Suprapubic skin (tissue), 4 donors: ENCODE data around the gene ALCAM. TPM values are rescaled to one million over a fixed set of nuclear protein-coding genes. Genes with fewer than 3 reads are reported as not detected.

Source experiments
- DNase-seq, 2 donors: peaks; one replicate each; pipeline ENCODE4 v3.0.0-alpha.2; 2019; ENCODE audit warnings: low spot score in 2 of 2
- H3K27ac ChIP-seq: fragments of 200-600 bp; sonication (generic); one replicate; pipeline ENCODE4 v1.5.1; 2019
- H3K27me3 ChIP-seq: fragments of 200-600 bp; sonication (generic); one replicate; pipeline ENCODE4 v1.5.1; 2019
- H3K36me3 ChIP-seq: fragments of 200-600 bp; sonication (generic); one replicate; pipeline ENCODE4 v1.5.1; 2019
- H3K4me1 ChIP-seq: fragments of 200-600 bp; sonication (generic); one replicate; pipeline ENCODE4 v1.5.1; 2019
- H3K4me3 ChIP-seq: fragments of 200-600 bp; sonication (generic); one replicate; pipeline ENCODE4 v1.5.1; 2019; ENCODE audit warnings: mild to moderate bottlenecking
- H3K9me3 ChIP-seq: fragments of 200-600 bp; sonication (generic); one replicate; pipeline ENCODE4 v1.5.1; 2019
- CTCF ChIP-seq, 2 donors: fragments of 200-600 bp in 1 of 2; fragments of 450-650 bp in 1 of 2; sonication (generic) in 1 of 2; IDR thresholded peaks; one replicate each; pipeline ENCODE4 v1.5.1; 2016 to 2019; ENCODE audit warnings: antibody characterized with exemption in 2 of 2, mild to moderate bottlenecking in 1 of 2, moderate library complexity in 1 of 2
- EP300 ChIP-seq: sonication (generic); formaldehyde crosslinking; IDR thresholded peaks from one replicate; pipeline ENCODE4 v1.6.1; 2017; ENCODE audit warnings: antibody characterized with exemption
- POLR2A ChIP-seq, 2 donors: fragments of 450-650 bp; IDR thresholded peaks; one replicate each; pipeline ENCODE4 v1.6.1; 2017; ENCODE audit warnings: antibody characterized with exemption in 2 of 2, mild to moderate bottlenecking in 2 of 2, moderate library complexity in 2 of 2
- POLR2AphosphoS5 ChIP-seq, 3 donors: sonication (generic); formaldehyde crosslinking; IDR thresholded peaks; one replicate each; pipeline ENCODE4 v1.6.1; 2017; ENCODE audit warnings: antibody characterized with exemption in 3 of 3
- WGBS: methylation state at CpG from one replicate; pipeline ENCODE4 v1.1.5; 2018; 5-methylcytosine and 5-hydroxymethylcytosine counted together
- total RNA-seq, 4 donors: library from RNA; depleted of rRNA; stranded (reverse); fragments of >200 nt; gene quantifications; one replicate each; pipeline ENCODE4 v1.1.0, GENCODE V29; 2016

The ALCAM gene
- total RNA-seq, 4 donors from 2014 or later, result 27.6 to 65.5 (median 42.1) TPM

GRCh38 chr3:105425153-105425502 is 58.4 kb downstream of the ALCAM start:
- Histone ChIP-seq H3K4me3 (no peak overlapping the region), H3K36me3 (no peaks in the 10 kb centered on the region), H3K9me3 (no peaks in the 10 kb centered on the region), H3K27ac (no peak overlapping the region), H3K27me3 (no peaks in the 10 kb centered on the region), H3K4me1 (no peaks in the 10 kb centered on the region)
- no peak for DNase-seq
- TF ChIP-seq CTCF (IDR thresholded peaks at IDR 0.05) (no peak), POLR2A (IDR thresholded peaks at IDR 0.05) (no peak), POLR2AphosphoS5 (IDR thresholded peaks at IDR 0.05) (no peak), EP300 (no peak)
- 85% methylated on average over 4 of the region's 4 CpGs for WGBS

- Histone ChIP-seq H3K4me3 (no peak overlapping the region), H3K9me3 (no peaks in the 10 kb centered on the region), H3K36me3 (no peaks in the 10 kb centered on the region), H3K4me1 (no peaks in the 10 kb centered on the region), H3K27ac (no peak overlapping the region), H3K27me3 (no peaks in the 10 kb centered on the region)
- WGBS, result 97% methylated on average over 1 of the region's 1 CpG
- DNase-seq, result no peak
- TF ChIP-seq EP300 (no peak), CTCF (IDR thresholded peaks at IDR 0.05) (no peak), POLR2AphosphoS5 (IDR thresholded peaks at IDR 0.05) (no peak), POLR2A (IDR thresholded peaks at IDR 0.05) (no peak)
Measured at GRCh38 chr3:105427332-105427731, 60.6 kb downstream of the ALCAM start.

- Histone ChIP-seq H3K27ac (no peak overlapping the region), H3K4me1 (no peaks in the 10 kb centered on the region), H3K4me3 (no peak overlapping the region), H3K9me3 (no peaks in the 10 kb centered on the region), H3K36me3 (no peaks in the 10 kb centered on the region), H3K27me3 (no peaks in the 10 kb centered on the region)
- no peak for DNase-seq
- TF ChIP-seq CTCF (IDR thresholded peaks at IDR 0.05), result no peak
- no peak for TF ChIP-seq POLR2AphosphoS5 (IDR thresholded peaks at IDR 0.05)
- no peak for TF ChIP-seq EP300
- no peak for TF ChIP-seq POLR2A (IDR thresholded peaks at IDR 0.05)
Measured at GRCh38 chr3:105429034-105429762, 62.5 kb downstream of the ALCAM start.

- DNase-seq, result no peak
- 82% methylated on average over 2 of the region's 2 CpGs for WGBS
- no peaks in the 10 kb centered on the region for H3K4me1 ChIP-seq
- no peak overlapping the region for H3K4me3 ChIP-seq
- H3K27me3 ChIP-seq, result no peaks in the 10 kb centered on the region
- no peaks in the 10 kb centered on the region for H3K36me3 ChIP-seq
- TF ChIP-seq POLR2AphosphoS5 (IDR thresholded peaks at IDR 0.05) (no peak), POLR2A (IDR thresholded peaks at IDR 0.05) (no peak)
- H3K27ac ChIP-seq, result no peak overlapping the region
- no peaks in the 10 kb centered on the region for H3K9me3 ChIP-seq
Measured at GRCh38 chr3:105430455-105430854, 63.7 kb downstream of the ALCAM start.

- no peak for DNase-seq
- H3K4me3 ChIP-seq, result no peak overlapping the region
- no peaks in the 10 kb centered on the region for H3K36me3 ChIP-seq
- no peaks in the 10 kb centered on the region for H3K9me3 ChIP-seq
- H3K4me1 ChIP-seq, result no peaks in the 10 kb centered on the region
- H3K27me3 ChIP-seq, result no peaks in the 10 kb centered on the region
- no peak overlapping the region for H3K27ac ChIP-seq
- no peak for TF ChIP-seq CTCF (IDR thresholded peaks at IDR 0.05)
- TF ChIP-seq POLR2AphosphoS5 (IDR thresholded peaks at IDR 0.05), result no peak
- TF ChIP-seq POLR2A (IDR thresholded peaks at IDR 0.05), result no peak
- TF ChIP-seq EP300, result no peak
- WGBS, result 94% methylated on average over 2 of the region's 2 CpGs
Measured at GRCh38 chr3:105431200-105431599, 64.5 kb downstream of the ALCAM start.

- H3K9me3 ChIP-seq, result no peaks in the 10 kb centered on the region
- no peaks in the 10 kb centered on the region for H3K4me1 ChIP-seq
- WGBS, result 79% methylated on average over 3 of the region's 3 CpGs
- no peaks in the 10 kb centered on the region for H3K27me3 ChIP-seq
- no peak overlapping the region for H3K4me3 ChIP-seq
- no peaks in the 10 kb centered on the region for H3K36me3 ChIP-seq
- no peak overlapping the region for H3K27ac ChIP-seq
- TF ChIP-seq POLR2A (IDR thresholded peaks at IDR 0.05) (no peak), CTCF (IDR thresholded peaks at IDR 0.05) (no peak), POLR2AphosphoS5 (IDR thresholded peaks at IDR 0.05) (no peak), EP300 (no peak)
- DNase-seq, result no peak
Measured at GRCh38 chr3:105435277-105435676, 68.6 kb downstream of the ALCAM start.
